Bronchial epithelial cell (primary cell): Measurements from ENCODE around the gene OLFM1. TPM values are rescaled to one million over a fixed set of nuclear protein-coding genes. Genes with fewer than 3 reads are reported as not detected.

ENCODE experiments used
- DNase-seq: peaks from one replicate; pipeline ENCODE4 v3.0.0-alpha.2; 2010; ENCODE audit warnings: low read depth
- FAIRE-seq: peaks from 2 replicates; lab custom pipeline; 2011; peaks lifted over from hg19 to GRCh38; lab: Jason Lieb, UNC
- H3K27me3 ChIP-seq: 2 replicates; pipeline ENCODE4 v1.5.1; 2011; ENCODE audit warnings: low read length; ENCODE audit not compliant: control insufficient read depth, insufficient read depth
- H3K36me3 ChIP-seq: 2 replicates; pipeline ENCODE4 v1.5.1; 2011; ENCODE audit warnings: low read length; ENCODE audit not compliant: control insufficient read depth, insufficient read depth
- H3K4me3 ChIP-seq: 2 replicates; pipeline ENCODE4 v1.5.1; 2011; ENCODE audit warnings: mild to moderate bottlenecking, low read depth, low read length, control low read depth
- CTCF ChIP-seq: IDR thresholded peaks from 2 replicates; pipeline ENCODE4 v1.5.1; 2011; ENCODE audit warnings: mild to moderate bottlenecking, moderate library complexity, low read length, control low read depth, inconsistent platforms; ENCODE audit not compliant: insufficient read depth, severe bottlenecking
- total RNA-seq: library from RNA; depleted of rRNA; stranded (reverse); fragments of >200 nt; gene quantifications from 2 replicates; pipeline ENCODE4 v1.2.1, GENCODE V29; 2014

OLFM1 gene
- total RNA-seq, 1 donor from 2014 or later: 0.26 TPM

- Histone ChIP-seq H3K27me3 (no peaks in the 10 kb centered on the region), H3K36me3 (no peaks in the 10 kb centered on the region), H3K4me3 (no peak overlapping the region)
- TF ChIP-seq CTCF: no peak
- DNase-seq (no peak), FAIRE-seq (no peak)
Observed at GRCh38 chr9:135068776-135069415, 18.6 kb upstream of the OLFM1 start.

- no peak for TF ChIP-seq CTCF
- DNase-seq: no peak
- Histone ChIP-seq H3K4me3 (no peak overlapping the region), H3K27me3 (no peaks in the 10 kb centered on the region), H3K36me3 (no peaks in the 10 kb centered on the region)
- no peak for FAIRE-seq
Observed at GRCh38 chr9:135069558-135070197, 17.8 kb upstream of the OLFM1 start.

- FAIRE-seq (no peak), DNase-seq (no peak)
- H3K4me3 ChIP-seq: no peak overlapping the region
- H3K36me3 ChIP-seq: no peaks in the 10 kb centered on the region
- no peak for TF ChIP-seq CTCF
- no peaks in the 10 kb centered on the region for H3K27me3 ChIP-seq
Observed at GRCh38 chr9:135070198-135070951, 17.1 kb upstream of the OLFM1 start.

GRCh38 chr9:135070964-135071735 is 16.3 kb upstream of the OLFM1 start:
- FAIRE-seq: no peak
- H3K4me3 ChIP-seq: no peak overlapping the region
- H3K36me3 ChIP-seq: no peaks in the 10 kb centered on the region
- DNase-seq: no peak
- H3K27me3 ChIP-seq: no peaks in the 10 kb centered on the region
- no peak for TF ChIP-seq CTCF

- no peaks in the 10 kb centered on the region for H3K36me3 ChIP-seq
- no peak overlapping the region for H3K4me3 ChIP-seq
- TF ChIP-seq CTCF: no peak
- H3K27me3 ChIP-seq: no peaks in the 10 kb centered on the region
- DNase-seq (no peak), FAIRE-seq (no peak)
Observed at GRCh38 chr9:135073081-135073740, 14.3 kb upstream of the OLFM1 start.
